Activated CD8-positive, alpha-beta memory T cell treated with anti-CD3 and anti-CD28 coated beads for 36 hours (primary cell): Measurements from ENCODE around the gene RGMA. TPM values are rescaled to one million over a fixed set of nuclear protein-coding genes. Genes with fewer than 3 reads are reported as not detected.

Source experiments
- CTCF ChIA-PET: fragments of 350-600 bp; sonication (Branson Sonifier 250); formaldehyde crosslinking; loops from one replicate; lab custom pipeline; 2021; ENCODE audit warnings: antibody characterized with exemption; lab: Charles Lee
- POLR2A ChIA-PET: fragments of 350-600 bp; sonication (Branson Sonifier 250); formaldehyde crosslinking; loops from one replicate; lab custom pipeline; 2021; ENCODE audit warnings: antibody characterized with exemption; lab: Charles Lee
- total RNA-seq, 2 experiments: library from RNA; stranded (reverse); gene quantifications; one replicate each; pipeline ENCODE4 v1.2.3, GENCODE V29; 2021

The RGMA gene
- total RNA-seq, 2 experiments from 2014 or later, result not detected

DNA sequence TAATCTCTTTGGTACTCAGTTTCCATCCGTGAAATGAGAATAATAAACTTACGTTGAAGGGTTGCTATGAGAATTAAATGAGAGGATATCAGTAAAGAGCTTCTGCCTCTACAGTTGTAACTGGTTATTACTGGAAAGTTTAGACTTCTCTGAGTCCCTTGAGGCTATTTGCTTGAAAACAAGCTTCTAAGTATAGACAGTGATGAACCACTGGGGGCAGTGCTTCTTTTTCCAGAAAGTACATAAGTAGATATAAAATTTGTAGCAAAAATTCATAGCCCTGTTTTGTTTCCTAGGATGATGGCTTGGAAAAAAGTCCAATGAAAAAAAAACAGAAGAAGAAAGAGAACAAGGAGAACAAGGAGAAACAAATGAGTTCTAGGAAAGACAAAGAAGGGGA is 87.1 kb downstream of the RGMA start:
- CTCF ChIA-PET, result no interaction called here
- POLR2A ChIA-PET, result no interaction called here

GRCh38 chr15:93001156-93001555 is 87.9 kb downstream of the RGMA start:
- ChIA-PET CTCF (no interaction called here), POLR2A (no interaction called here)

GRCh38 chr15:92997821-92998220 is 91.2 kb downstream of the RGMA start:
- ChIA-PET CTCF (no interaction called here), POLR2A (no interaction called here)

DNA sequence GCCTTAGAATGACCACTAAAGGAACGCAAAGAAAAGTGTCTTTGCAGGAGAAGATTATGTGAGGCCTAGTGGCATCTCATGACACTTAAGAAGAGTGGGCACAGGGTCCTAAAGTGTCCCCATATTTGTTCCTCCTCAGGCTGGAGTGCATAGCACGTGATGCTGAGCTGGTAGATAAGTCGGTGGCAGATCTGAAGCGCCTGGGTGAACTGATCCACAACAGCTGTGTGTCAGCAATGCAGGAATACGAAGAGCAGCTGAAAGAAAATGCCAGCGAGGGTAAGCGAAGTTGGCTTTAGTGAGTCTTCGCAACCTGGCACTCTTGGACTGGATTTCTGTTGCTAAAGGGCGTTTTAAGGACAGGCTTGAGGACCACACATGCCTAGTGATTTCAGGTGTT is 96.3 kb downstream of the RGMA start:
- ChIA-PET POLR2A (interaction anchor here (1.2 kb wide), 1 partner anchor 18 kb away, joined by 3 read pairs; no protein-coding TSS in a partner anchor), CTCF (interaction anchor here (0.5 kb wide), 1 partner anchor 133 kb away, joined by 3 read pairs; no protein-coding TSS in a partner anchor)

- ChIA-PET CTCF (no interaction called here), POLR2A (no interaction called here)
Observed at GRCh38 chr15:92990031-92990430, 99.0 kb downstream of the RGMA start.

DNA sequence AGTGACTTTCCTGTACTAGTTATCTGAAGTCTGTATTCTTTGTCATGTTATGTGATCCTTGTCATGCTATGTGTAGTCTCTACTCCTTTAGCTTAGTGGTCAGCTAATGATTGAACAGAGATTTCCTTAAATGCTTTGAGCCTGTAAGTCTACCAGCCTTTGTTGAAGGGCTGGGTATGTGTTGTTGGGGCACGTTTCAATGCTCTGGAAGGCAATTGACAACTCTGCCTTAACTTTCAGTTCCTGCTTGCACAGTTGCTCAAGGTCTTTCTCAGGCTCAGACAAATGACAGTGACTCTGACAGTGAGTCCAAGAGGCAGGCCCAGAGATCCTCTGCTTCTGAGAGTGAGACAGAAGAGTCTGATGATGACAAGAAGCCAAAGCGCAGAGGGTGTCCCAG is 99.5 kb downstream of the RGMA start:
- ChIA-PET POLR2A (no interaction called here), CTCF (no interaction called here)

Other genes starting within 250 kb of the RGMA start
- gene CHD2, start 188.9 kb downstream of the RGMA start, total RNA-seq, result 10 to 100 TPM; 90.6 to 92.3 TPM